ENCODE data around the gene INTS13.

The INTS13 gene

DNA sequence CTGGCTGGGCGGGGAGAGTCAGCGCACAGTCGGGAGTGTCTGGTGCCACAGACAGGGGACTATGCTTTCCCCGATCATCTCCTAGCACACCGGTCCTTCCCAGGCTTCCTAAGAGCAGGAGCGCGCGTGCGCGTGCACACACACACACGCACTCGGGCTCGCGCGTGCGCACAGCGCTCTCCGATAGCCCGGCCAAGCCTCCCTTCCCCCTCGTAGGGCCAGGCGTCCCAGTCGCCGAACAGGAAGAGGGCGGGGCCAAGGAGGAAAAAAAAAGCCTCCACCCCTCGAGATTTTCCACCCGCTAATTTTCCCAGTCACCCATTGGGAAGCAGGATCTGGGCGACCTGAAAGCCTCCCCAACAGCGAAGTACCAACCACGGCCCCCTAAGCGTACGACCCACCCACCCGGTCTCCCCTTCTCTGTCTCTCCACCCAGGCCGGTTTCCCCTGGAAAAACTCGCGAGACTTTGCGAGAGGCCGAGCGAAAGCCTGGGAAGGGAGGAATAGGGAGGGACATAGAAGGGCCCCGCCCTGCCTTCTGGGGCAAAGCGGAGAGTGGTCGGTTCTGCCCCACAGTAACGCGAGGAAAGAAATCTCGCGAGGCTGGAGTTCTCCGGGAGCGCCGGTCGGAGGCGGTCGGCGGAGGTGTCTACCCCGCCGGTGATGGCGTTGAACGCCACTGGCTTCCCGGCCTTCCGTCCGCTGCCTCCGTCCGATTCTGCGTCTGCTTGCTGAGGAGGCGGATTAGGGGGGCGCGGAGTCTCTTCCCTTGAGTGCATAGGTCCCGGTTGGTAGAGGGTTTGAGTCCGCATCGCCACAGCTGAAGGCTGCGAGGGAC lies at the start of gene INTS13, which contains the start of gene FGFR1OP2:
INTS13 (minus strand) TSS at position 119 of the 838 bp plus-strand sequence. CDS start 1,178 bp downstream, outside the sequence.
FGFR1OP2 (plus strand) TSS at position 608 of the 838 bp plus-strand sequence. CDS start 15,689 bp downstream, outside the sequence.
- Histone ChIP-seq H3K9me2 (replicated peaks; ENCODE audit: control insufficient read depth, low read length) (no peaks in the 10 kb centered on the region), H3K4me2 (ENCODE audit: low read length) (peak within 1 kb of the TSS; percentile 93), H3K36me3 (ENCODE audit: control insufficient read depth, low read length) (peaks cover 51% of the 10 kb centered on the region), H3K27me3 (ENCODE audit: control insufficient read depth, low read length) (no peaks in the 10 kb centered on the region), H3K9me3 (ENCODE audit: control insufficient read depth, insufficient read depth, low read length) (no peaks in the 10 kb centered on the region), H3K4me3 (ENCODE audit: low read length) (peak within 1 kb of the TSS; percentile 99), H4K20me1 (ENCODE audit: control insufficient read depth, insufficient read depth, low read depth, low read length) (peaks cover 13% of the 10 kb centered on the region), H3K4me1 (ENCODE audit: control insufficient read depth, low read length) (peaks cover 57% of the 10 kb centered on the region), H3F3A (ENCODE audit: control insufficient read depth, insufficient read depth) (peaks cover 24% of the 10 kb centered on the region), H3K79me2 (ENCODE audit: control insufficient read depth, low read length) (peaks cover 95% of the 10 kb centered on the region), H3K27ac (ENCODE audit: low read depth, low read length) (peak within 1 kb of the TSS; percentile 81)
- TF ChIP-seq CTCF (IDR thresholded peaks at IDR 0.05; ENCODE audit: low read depth, low read length, poor library complexity, severe bottlenecking) = no peak
- TF ChIP-seq EZH2phosphoT487 (IDR thresholded peaks at IDR 0.05; ENCODE audit: borderline replicate concordance, low read length) = no peak

- Histone ChIP-seq H3K36me3 (ENCODE audit: control insufficient read depth, low read length) (peaks cover 6% of the 10 kb centered on the region), H3K4me1 (ENCODE audit: control insufficient read depth, low read length) (peaks cover 4% of the 10 kb centered on the region; the same call in 1 of the 2 replicates), H3K9me2 (replicated peaks; ENCODE audit: control insufficient read depth, low read length) (no peaks in the 10 kb centered on the region), H3K4me2 (ENCODE audit: low read length) (no peak overlapping the region), H3K9me3 (ENCODE audit: control insufficient read depth, insufficient read depth, low read length) (no peaks in the 10 kb centered on the region), H3F3A (ENCODE audit: control insufficient read depth, insufficient read depth) (no peaks in the 10 kb centered on the region), H4K20me1 (ENCODE audit: control insufficient read depth, insufficient read depth, low read depth, low read length) (no peaks in the 10 kb centered on the region), H3K4me3 (ENCODE audit: low read length) (no peak overlapping the region), H3K79me2 (ENCODE audit: control insufficient read depth, low read length) (no peaks in the 10 kb centered on the region), H3K27me3 (ENCODE audit: control insufficient read depth, low read length) (no peaks in the 10 kb centered on the region), H3K27ac (ENCODE audit: low read depth, low read length) (no peak overlapping the region)
- TF ChIP-seq CTCF (IDR thresholded peaks at IDR 0.05; ENCODE audit: low read depth, low read length, poor library complexity, severe bottlenecking) (no peak), EZH2phosphoT487 (IDR thresholded peaks at IDR 0.05; ENCODE audit: borderline replicate concordance, low read length) (no peak)
Observed at GRCh38 chr12:26982866-26983265, 45.1 kb upstream of the INTS13 start.

DNA sequence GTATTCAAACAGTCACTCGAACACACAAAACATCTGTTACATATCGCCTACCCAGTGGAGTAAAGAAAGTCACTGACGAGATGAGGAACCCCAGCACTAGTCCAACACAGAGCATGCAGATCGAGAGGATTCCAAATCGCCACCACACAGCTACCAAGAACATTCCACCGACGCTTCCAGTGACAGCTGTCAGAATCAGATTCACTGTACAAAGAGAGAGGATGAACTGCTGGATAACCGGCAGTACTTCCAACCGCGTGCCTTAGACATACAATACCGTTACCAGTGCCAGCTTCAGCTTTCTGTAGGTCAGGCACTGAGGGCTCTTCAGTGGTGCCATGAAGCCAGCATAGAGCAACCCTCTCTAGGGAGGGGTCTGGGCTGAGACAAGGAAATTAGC lies 42.0 kb upstream of the INTS13 start:
- Histone ChIP-seq H3K4me2 (ENCODE audit: low read length) (no peak overlapping the region), H3K27ac (ENCODE audit: low read depth, low read length) (no peak overlapping the region), H3K9me3 (ENCODE audit: control insufficient read depth, insufficient read depth, low read length) (no peaks in the 10 kb centered on the region), H3K4me1 (ENCODE audit: control insufficient read depth, low read length) (peaks cover 4% of the 10 kb centered on the region; the same call in 1 of the 2 replicates), H3K4me3 (ENCODE audit: low read length) (no peak overlapping the region), H3K36me3 (ENCODE audit: control insufficient read depth, low read length) (peaks cover 2% of the 10 kb centered on the region), H4K20me1 (ENCODE audit: control insufficient read depth, insufficient read depth, low read depth, low read length) (no peaks in the 10 kb centered on the region), H3F3A (ENCODE audit: control insufficient read depth, insufficient read depth) (no peaks in the 10 kb centered on the region), H3K27me3 (ENCODE audit: control insufficient read depth, low read length) (no peaks in the 10 kb centered on the region), H3K9me2 (replicated peaks; ENCODE audit: control insufficient read depth, low read length) (no peaks in the 10 kb centered on the region), H3K79me2 (ENCODE audit: control insufficient read depth, low read length) (no peaks in the 10 kb centered on the region)
- no peak for TF ChIP-seq CTCF (IDR thresholded peaks at IDR 0.05; ENCODE audit: low read depth, low read length, poor library complexity, severe bottlenecking)
- TF ChIP-seq EZH2phosphoT487 (IDR thresholded peaks at IDR 0.05; ENCODE audit: borderline replicate concordance, low read length) = no peak
